Ramos (cell line): ENCODE measurements around the gene BLOC1S6.
"Not testable (repeated sequence)": the region's sequence is repeated elsewhere in the genome, so short reads cannot be mapped to it uniquely, and the experiment has no call there.

Experiments
- in situ Hi-C: fragments of 300-500 bp; cut with MboI; formaldehyde crosslinking; loops from one replicate; pipeline ENCODE4 v1.14.3; 2022; ENCODE audit warnings: low sequenced_read_pairs; ENCODE audit not compliant: unreplicated experiment

Gene BLOC1S6

DNA sequence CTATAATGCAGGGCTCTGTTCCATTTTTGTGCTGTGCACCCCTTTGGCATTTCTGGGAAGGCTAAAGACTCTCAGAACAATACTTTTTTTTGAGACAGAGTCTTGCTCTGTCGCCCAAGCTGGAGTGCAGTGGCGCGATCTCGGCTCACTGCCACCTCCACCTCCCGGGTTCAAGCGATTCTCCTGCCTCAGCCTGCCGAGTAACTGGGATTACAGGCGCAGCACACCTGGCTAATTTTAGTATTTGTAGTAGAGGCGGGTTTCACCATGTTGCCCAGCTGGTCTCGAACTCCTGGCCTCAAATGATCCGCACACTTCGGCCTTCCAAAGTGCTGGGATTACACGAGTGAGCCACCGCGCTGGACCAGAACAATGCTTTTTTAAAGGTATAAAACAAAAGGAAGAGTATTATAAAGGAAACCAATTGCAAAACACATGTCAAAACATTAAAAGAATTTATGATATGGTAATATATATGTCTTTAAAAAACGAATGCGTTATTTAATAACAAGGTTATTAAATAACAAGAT, 48.6 kb downstream of the BLOC1S6 start:
- in situ Hi-C loops = no loop called here

DNA sequence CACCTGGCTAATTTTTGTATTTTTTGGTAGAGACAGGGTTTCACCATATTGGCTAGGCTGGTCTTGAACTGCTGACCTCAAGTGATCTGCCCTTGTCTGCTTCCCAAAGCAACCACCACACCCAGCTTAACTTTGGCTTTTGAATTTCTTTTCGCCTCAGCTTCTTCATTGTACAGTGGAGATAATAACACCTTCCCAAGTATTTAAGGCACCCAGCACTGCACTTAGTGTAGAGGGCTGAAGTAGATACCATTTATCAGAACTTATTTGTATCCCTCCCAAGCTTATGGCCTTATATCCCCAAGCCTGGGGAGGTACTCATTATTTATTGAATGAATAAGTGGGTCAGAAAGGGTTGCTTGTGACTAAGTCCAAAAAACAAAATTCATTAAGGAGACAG, 50.0 kb downstream of the BLOC1S6 start:
- in situ Hi-C loops = no loop called here

DNA sequence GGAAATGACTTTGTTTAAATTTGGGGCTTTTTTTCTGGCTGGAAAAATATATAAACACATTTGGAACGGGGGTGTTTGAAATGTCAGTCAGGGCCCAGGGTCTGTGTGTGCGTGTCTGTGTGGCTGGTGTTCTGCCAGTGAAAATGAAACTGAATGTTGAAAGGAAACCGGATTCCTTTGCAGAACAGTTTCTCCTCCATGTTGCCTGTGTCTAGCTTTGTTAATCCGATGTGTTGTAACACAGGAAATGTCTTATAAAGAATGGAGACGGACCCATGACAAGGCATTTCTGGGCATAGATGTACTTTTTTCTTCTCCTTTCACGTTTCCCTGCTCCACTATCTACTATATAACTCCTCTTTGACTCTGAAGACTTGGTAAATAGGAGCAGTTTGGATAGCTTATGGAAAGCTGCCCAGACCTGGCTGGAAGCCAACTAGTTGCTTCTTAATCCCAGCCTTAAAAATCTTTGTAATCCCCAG, 50.4 kb downstream of the BLOC1S6 start:
- in situ Hi-C loops = no loop called here

DNA sequence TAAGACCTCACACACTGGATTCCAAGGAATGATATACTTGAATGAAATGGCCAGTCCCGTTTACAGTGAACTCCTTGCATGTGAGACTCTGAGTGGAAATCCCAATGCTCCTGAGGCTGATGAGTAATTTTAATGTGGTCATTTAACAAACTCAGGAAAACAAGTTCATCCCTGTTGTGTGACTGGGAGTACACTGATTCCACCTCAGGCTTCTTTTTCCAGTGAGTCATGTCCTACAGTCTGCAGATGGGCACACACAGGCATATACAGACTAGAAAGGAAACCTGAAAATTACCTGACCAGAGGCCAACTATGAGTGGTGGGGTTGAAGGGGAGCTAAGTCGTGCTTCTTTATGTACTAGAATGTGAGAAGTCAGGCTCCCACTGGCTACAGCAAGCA, 53.4 kb downstream of the BLOC1S6 start:
- in situ Hi-C loops = no loop called here

DNA sequence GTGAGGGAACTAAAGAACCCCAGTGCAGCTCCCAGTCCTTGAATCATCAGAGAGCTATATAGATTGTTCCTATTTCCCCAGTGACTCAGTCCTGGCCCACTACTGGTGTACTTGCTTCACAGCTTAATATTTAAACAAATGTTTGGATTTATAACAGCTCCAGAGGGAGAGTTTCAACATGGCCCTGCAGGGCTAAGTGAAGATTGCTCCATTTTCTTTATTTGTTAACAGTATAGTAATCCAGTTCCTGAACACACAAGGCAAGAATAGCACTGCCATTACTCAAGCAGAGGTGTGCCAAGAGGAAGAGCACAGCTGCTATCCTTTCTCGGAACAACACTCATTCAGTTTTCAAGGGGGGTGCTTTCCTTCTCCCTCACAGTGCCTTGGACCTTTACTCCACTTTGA, 54.2 kb downstream of the BLOC1S6 start:
- in situ Hi-C loops = no loop called here

DNA sequence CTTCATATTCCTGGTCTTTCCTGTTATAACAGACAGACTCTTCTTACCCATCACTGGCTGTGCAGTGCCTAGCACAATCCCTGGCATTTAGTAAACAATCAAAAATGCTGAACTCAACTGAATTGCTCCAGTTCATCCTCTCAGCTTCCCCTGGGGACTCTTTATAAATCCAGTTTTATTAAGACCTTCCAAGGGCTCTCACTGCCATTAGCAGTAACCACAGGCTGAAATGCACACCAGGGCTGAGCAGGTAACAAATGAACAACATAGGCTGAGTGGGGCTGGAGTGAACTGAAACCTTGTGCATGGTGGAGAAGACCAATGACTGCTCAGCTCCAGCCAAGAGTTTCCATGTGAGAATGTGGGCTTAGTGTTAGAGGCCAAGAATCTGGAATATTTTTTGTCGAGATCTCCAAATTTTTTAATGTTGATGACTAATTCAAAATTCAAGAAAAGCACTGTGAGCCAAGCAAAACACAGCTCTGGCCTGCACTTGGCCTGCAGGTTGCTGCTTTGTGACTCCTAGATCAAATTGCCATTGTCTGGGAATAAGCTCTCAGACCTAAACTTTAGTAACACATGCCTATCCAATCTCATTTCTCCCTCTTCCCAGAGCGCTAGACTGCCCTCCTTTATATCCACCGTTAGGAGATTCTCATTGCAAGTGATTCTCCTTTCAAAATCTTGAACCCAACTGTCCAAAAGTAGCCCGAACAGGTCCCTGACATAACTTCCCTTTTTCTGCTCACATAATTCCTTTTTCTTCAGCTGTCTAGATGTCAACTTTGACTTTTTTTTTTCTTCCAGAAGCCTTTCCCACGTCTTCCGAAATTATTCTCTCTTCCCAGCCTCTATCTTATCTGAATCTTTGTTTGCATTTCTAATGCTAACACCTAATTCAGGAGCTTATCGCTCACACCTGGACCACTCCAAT, 55.1 kb downstream of the BLOC1S6 start:
- in situ Hi-C loops = no loop called here

DNA sequence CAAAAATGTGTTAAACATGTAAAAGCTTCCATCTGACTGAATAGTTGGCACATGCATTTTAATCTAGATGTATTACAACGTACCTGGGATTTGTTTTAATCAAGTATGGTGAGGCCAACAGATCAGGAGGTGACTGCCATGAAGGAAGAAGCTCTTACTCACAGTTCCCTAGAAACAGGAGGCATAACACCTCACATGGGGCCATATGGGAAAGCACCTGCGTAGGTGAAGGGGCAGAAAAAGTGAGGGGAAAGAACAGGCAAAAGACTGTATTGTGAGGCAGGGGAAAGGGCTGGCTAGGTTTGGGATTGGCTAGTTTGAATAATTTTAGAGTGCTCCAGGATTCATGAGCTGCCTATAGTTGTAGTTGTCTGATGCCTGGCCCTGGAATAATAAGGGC, 57.3 kb downstream of the BLOC1S6 start:
- in situ Hi-C loops = no loop called here

DNA sequence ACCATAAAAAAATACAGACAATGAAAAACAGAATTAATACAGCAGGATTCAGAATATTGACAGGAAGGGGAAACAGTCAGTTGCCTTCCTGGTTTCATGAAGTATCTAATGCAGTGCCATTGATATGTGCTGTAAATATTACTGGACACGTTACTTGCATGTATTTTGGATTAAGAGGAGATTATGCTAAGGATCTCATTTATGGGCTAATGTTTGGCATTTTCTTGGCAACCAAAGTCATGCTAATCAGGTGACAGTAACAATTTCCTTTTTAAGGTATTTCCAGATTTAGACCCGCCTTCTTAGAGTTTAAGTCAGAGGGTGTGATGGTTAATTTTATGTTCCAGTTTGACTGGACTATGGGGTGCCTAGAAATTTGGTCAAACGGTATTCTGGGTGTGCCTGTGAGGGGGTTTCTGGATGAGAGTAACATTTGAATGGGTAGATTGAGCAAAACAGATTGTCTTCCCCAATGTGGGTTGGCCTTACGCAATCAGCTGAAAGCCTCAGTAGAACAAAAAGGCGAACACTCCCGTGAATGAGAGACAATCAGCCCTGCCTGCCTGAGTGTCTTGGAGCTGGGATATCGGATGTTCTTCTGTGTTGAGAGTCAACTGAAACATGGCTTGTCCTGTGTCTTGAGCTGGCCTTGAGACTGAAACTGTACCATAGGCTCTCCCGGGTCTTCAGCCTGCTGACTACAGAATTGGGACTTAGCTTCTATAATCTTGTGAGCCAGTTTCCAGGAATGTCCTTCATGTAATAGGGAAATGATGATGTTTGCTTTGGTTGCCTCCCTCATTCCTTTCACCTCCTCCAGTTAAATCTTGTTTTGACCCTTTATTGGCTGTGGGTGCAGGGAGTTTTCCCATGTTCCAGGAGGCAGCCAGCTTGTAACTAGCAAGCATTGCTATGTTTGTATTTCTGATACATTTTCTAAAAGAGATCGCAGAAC, 58.1 kb downstream of the BLOC1S6 start:
- in situ Hi-C loops = no loop called here

DNA sequence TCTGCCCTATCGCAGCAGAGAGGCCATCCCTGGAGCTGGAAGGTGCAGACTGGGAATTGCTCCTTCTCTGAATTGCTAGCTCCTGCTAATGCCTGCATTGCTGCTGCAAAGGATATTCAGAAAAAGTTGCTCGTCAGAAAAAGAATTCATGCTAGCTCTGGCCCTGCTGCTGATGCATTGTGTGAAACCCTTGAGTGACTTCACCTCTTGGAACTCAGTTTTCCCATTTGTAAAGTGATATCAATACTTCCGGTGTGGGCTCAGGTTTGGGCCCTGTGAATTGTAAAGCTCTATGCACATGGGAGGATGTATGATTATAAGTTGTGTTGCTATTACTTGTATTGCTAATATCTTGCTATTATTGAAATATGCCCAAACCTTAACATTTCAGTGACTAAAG, 59.0 kb downstream of the BLOC1S6 start:
- in situ Hi-C loops = no loop called here

DNA sequence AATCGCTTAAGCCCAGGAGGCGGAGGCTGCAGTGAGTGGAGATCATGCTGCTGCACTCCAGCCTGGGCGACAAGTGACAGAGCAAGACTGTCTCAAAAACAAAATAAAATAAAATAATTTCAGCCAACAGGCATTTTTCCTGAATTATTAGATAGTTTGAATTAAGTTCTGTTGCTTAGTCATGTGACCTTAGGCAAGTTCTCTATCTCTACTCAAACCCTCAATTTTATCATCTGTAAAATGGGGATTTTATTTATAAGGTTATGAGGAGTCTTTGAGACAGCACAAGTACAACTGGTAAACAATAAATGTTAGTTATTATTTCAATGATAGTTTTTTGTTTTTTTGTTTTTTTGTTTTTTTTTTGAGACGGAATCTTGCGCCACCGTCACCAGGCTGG, 60.6 kb downstream of the BLOC1S6 start:
- in situ Hi-C loops = no loop called here

DNA sequence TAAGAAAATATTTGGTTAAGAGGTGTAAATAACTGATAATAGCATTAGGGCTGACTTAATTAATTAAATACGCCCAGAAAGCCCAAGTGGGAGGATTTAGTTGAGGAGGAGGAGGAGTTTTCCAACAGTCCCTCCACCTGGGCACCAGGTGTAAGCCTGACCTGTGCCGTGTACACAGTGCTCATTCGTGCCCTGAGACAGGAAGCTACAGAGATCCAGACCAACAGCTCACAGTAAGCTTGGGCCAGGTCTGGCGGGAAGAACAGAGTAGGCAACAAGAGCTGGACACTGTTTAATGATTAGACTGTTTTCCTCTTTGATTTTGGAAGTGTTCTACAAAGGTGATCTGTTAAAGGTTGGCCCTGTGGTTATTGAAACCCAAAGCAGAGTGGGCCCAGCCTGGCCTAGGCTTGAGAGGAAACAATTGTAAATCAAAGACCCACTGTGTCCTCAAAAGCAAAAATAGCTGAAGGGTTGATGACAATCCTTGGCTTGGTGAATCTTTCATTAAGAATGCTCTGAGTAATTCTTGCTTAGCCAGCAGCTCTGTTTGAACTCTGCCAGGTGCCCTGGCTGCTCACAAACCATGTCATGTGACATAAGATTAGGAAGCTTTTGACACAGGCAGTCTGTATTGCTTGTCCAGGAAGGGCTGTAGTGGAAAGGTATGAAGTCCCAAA, 61.5 kb downstream of the BLOC1S6 start:
- in situ Hi-C loops = no loop called here

DNA sequence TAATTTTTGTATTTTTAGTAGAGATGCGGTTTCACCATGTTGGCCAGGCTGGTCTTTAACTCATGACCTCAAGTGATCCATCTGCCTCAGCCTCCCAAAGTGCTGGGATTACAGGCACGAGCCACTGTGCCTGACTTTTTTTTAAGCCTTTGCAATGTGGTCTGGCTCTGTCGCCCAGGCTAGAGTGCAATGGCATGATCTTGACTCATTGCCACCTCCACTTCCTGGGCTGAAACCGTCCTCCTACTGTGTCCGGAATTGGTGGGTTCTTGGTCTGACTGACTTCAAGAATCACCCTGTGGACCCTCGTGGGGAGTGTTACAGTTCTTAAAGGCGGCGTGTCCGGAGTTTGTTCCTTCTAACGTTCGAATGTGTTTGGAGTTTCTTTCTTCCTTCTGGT, 62.8 kb downstream of the BLOC1S6 start:
- in situ Hi-C loops = not testable (repeated sequence)

DNA sequence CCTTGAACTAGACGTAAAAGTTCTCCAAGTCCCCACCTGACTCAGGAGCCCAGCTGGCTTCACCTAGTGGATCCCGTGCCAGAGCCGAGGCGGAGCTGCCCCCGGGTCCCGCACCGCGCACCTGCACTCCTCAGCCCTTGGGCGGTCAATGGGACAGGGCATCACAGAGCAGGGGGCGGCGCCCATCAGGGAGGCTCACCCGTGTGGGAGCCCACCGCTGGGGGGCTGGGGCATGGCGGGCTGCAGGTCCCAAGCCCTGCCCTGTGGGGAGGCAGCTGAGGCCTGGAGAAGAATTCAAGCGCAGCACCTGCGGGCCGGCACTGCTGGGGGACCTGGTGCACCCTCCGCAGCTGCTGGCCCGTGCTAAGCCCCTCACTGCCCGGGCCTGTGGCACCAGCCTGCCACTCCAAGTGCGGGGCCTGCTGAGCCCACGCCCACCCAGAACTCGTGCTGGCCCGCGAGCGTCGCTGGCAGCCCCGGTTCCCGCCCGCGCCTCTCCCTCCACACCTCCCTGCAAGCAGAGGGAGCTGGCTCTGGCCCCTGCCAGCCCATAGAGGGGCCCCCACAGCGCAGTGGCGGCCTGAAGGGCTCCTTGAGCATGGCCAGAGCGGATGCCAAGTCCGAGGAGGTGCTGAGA, 63.8 kb downstream of the BLOC1S6 start:
- in situ Hi-C loops = no loop called here

DNA sequence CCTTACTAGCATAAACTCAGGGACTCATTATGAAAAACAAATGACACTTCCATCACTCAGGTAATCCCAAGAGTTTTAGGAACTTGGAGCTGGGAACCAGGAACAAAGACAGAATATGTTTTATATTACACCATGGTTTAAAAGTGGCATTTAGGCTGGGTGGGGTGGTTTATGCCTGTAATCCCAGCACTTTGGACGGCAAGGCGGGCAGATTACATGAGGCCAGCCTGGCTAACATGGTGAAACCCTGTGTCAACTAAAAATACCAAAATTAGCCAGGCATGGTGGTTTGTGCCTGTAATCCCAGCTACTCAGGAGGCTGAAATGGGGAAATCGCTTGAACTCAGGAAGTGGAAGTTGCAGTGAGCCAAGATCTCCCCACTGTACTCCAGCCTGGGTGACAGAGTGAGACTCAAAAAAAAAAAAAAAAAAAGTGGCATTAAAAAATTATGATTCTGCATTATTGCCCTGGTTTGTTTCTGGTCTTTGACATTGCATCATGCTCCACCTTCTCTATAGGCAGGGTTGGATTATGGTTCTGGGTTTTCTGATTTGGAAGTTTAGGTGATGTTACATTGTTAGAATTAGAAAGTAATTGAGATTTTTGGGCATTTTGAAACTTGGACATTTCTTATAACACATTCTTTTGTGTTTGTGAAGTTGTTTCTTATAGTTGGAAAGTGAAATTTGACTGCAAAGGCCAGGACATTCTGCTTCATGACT, 66.7 kb downstream of the BLOC1S6 start:
- in situ Hi-C loops = no loop called here

DNA sequence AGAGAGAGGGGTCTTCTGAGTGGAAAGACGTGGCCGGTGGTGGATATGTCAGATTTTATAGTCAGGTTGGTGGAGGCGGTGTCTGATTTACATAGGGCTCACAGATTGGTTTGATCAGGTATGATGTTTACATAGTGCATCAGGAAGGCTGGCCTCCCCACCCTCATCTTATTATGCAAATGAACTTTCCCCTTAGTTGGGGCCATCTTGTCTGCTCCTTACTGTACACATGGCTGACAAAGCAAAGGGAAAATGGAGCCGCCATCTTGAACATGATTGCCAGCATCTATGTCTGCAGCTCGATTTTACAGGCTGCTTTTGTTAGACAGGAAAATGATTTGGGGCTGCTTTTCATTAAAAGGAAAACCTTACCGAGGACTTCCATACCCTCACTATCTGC, 67.6 kb downstream of the BLOC1S6 start:
- in situ Hi-C loops = no loop called here

DNA sequence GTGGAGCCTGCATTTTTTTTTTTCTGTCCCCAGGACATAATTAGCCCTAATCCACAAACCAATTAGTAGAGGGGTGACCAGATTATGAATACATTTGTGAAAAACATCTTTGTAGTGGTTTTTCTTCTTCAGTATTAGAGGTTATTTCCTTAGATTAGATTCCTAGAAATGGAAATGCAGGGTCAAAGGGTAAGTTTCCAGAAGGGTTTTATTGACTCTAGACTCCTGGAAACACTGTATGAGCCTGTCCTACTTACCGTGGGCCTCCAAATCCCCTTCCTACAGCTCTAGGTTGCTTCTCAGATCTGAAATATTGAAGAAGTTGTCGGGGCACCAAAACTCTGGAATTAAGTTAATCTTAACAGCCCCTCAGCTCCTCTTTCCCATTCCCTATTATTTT, 70.1 kb downstream of the BLOC1S6 start:
- in situ Hi-C loops = no loop called here

DNA sequence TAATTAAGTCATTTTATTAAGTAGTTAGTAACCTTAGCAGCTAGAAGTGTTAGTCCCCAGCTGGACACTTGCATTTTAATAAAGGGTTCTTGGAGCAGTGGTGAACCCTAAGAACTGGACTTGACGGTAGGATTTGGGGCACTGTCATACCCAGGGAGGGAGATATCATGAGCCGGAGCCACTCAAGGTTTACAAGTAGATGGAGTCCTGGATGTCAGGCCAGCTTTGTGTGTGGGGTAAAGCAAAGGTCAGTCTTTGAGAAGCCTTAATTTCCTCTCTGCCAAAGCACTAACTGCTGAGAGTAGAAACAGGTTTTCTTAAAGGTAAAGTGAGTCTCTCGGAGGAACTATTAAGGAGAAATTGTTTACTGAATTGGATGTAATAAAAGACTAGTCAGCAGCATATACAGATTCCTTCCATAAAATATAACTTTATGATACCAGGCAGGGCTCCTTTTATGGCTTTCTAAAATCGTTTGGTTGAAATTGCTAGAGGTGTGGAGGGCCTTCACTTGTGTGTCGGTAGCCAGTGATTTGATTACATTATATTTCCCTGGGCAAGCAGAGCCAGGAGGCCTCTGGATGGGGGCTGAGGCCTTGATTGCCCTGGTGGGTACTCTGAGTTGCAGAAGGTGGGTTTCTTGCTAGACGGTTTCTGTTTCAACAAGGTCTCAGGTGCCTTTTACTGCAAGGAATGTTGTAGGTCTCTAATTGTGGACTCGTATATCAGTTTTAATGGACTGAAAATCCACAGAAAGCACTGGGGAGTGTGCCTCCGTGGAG, 70.8 kb downstream of the BLOC1S6 start:
- in situ Hi-C loops = no loop called here
